IMR-90 (cell line): ENCODE measurements around the gene CCDC88C. TPM values are rescaled to one million over a fixed set of nuclear protein-coding genes. Genes with fewer than 3 reads are reported as not detected.

ENCODE experiments used
- ATAC-seq: fragments of 200-7000 bp; cut with Tn5 transposase; 2 replicates; pipeline ENCODE4 v1.9.1; 2020; ENCODE audit warnings: low read depth, mild to moderate bottlenecking, moderate library complexity
- BruUV-seq: library from RNA; stranded (reverse); fragments of 400-500 nt; replicated peaks from 2 replicates; lab custom pipeline; 2021; lab: Mats Ljungman, UMichigan
- CTCF ChIA-PET: fragments of 300-600 bp; formaldehyde crosslinking; extraction: SDS; loops from one replicate; lab custom pipeline; 2021; ENCODE audit warnings: antibody characterized with exemption; lab: Yijun Ruan, JAX
- POLR2A ChIA-PET: fragments of 300-600 bp; sonication (Branson Sonifier 250); formaldehyde crosslinking; loops from one replicate; lab custom pipeline; 2022; ENCODE audit warnings: antibody characterized with exemption; ENCODE audit not compliant: unreplicated experiment; lab: Charles Lee
- DNase-seq: peaks from one replicate; pipeline ENCODE4 v3.0.0; 2013
- H2AFZ ChIP-seq: replicated peaks from 2 replicates; pipeline ENCODE3; 2013; ENCODE audit warnings: low read length, mild to moderate bottlenecking; ENCODE audit not compliant: poor library complexity
- H2AK5ac ChIP-seq: 2 replicates; pipeline ENCODE4 v1.6.1; 2013; ENCODE audit warnings: low read depth, low read length, inconsistent platforms
- H2AK9ac ChIP-seq: replicated peaks from 2 replicates; pipeline ENCODE3; 2013; ENCODE audit warnings: mild to moderate bottlenecking, low read depth, low read length, moderate library complexity; ENCODE audit not compliant: poor library complexity
- H2BK120ac ChIP-seq: 2 replicates; pipeline ENCODE4 v1.6.1; 2013; ENCODE audit warnings: low read depth, low read length, inconsistent platforms
- H2BK15ac ChIP-seq: 3 replicates; pipeline ENCODE4 v1.6.1; 2013; ENCODE audit warnings: low read depth, low read length, inconsistent platforms
- H2BK20ac ChIP-seq: 2 replicates; pipeline ENCODE4 v1.6.1; 2013; ENCODE audit warnings: low read depth, mild to moderate bottlenecking, inconsistent platforms, low read length, moderate library complexity
- H2BK5ac ChIP-seq: 2 replicates; pipeline ENCODE4 v1.6.1; 2013; ENCODE audit warnings: mild to moderate bottlenecking, low read depth, low read length, inconsistent platforms; ENCODE audit not compliant: poor library complexity, severe bottlenecking
- H3K14ac ChIP-seq: replicated peaks from 2 replicates; pipeline ENCODE4 v1.6.1; 2013; ENCODE audit warnings: low read depth, low read length, inconsistent platforms
- H3K18ac ChIP-seq: 2 replicates; pipeline ENCODE4 v1.6.1; 2013; ENCODE audit warnings: low read depth, low read length, control low read depth
- H3K23ac ChIP-seq: 2 replicates; pipeline ENCODE4 v1.6.1; 2013; ENCODE audit warnings: low read depth, low read length, inconsistent platforms
- H3K27ac ChIP-seq: 2 replicates; pipeline ENCODE4 v1.5.1; 2013; ENCODE audit warnings: mild to moderate bottlenecking, control low read depth, low read length; ENCODE audit not compliant: insufficient read depth
- H3K27me3 ChIP-seq: 2 replicates; pipeline ENCODE4 v1.6.1; 2013; ENCODE audit warnings: low read length; ENCODE audit not compliant: control insufficient read depth, insufficient read depth
- H3K36me3 ChIP-seq: 2 replicates; pipeline ENCODE4 v1.6.1; 2013; ENCODE audit warnings: low read length, mixed read lengths; ENCODE audit not compliant: control insufficient read depth, insufficient read depth
- H3K4ac ChIP-seq: 2 replicates; pipeline ENCODE4 v1.6.1; 2013; ENCODE audit warnings: low read depth, low read length, inconsistent platforms
- H3K4me1 ChIP-seq: 2 replicates; pipeline ENCODE4 v1.6.1; 2013; ENCODE audit warnings: low read length, mixed read lengths; ENCODE audit not compliant: control insufficient read depth, insufficient read depth
- H3K4me2 ChIP-seq: 2 replicates; pipeline ENCODE4 v1.6.1; 2013; ENCODE audit warnings: low read depth, mild to moderate bottlenecking, control low read depth, low read length, moderate library complexity
- H3K4me3 ChIP-seq: 2 replicates; pipeline ENCODE4 v1.5.1; 2013; ENCODE audit warnings: low read depth, mild to moderate bottlenecking, control low read depth, low read length, moderate library complexity; ENCODE audit not compliant: insufficient read depth
- H3K56ac ChIP-seq: 2 replicates; pipeline ENCODE4 v1.6.1; 2013; ENCODE audit warnings: low read length, inconsistent platforms; ENCODE audit not compliant: insufficient read depth; ENCODE audit errors: extremely low read depth
- H3K79me1 ChIP-seq, 2 experiments: 2 replicates each; pipeline ENCODE4 v1.6.1; 2013; ENCODE audit warnings: low read length in 2 of 2, inconsistent platforms in 1 of 2, low read depth in 1 of 2
- H3K9ac ChIP-seq: 2 replicates; pipeline ENCODE4 v1.6.1; 2013; ENCODE audit warnings: low read depth, low read length, control low read depth
- H3K9me1 ChIP-seq: 2 replicates; pipeline ENCODE4 v1.6.1; 2013; ENCODE audit warnings: low read length, inconsistent platforms; ENCODE audit not compliant: insufficient read depth
- H3K9me3 ChIP-seq: 2 replicates; pipeline ENCODE4 v1.6.1; 2013; ENCODE audit warnings: low read length; ENCODE audit not compliant: control insufficient read depth, insufficient read depth
- H4K20me1 ChIP-seq: 2 replicates; pipeline ENCODE4 v1.6.1; 2013; ENCODE audit warnings: low read length, inconsistent platforms; ENCODE audit not compliant: insufficient read depth
- H4K5ac ChIP-seq: 2 replicates; pipeline ENCODE4 v1.6.1; 2013; ENCODE audit warnings: mild to moderate bottlenecking, low read depth, low read length, control low read depth
- H4K8ac ChIP-seq, 2 experiments: 2 replicates each; pipeline ENCODE4 v1.6.1; 2013; ENCODE audit warnings: low read depth in 2 of 2, low read length in 2 of 2, control low read depth in 1 of 2, inconsistent platforms in 1 of 2
- H4K91ac ChIP-seq: 2 replicates; pipeline ENCODE4 v1.6.1; 2013; ENCODE audit warnings: low read depth, low read length, inconsistent platforms; ENCODE audit not compliant: insufficient read depth
- BHLHE40 ChIP-seq: fragments of 150-350 bp; IDR thresholded peaks from 2 replicates; pipeline ENCODE4 v1.6.1; 2016; ENCODE audit warnings: mild to moderate bottlenecking, low read depth, low read length
- CEBPB ChIP-seq: IDR thresholded peaks from 2 replicates; pipeline ENCODE4 v1.6.1; 2012; ENCODE audit warnings: low read depth, low read length, improper control_type of control experiment
- CHD1 ChIP-seq: IDR thresholded peaks from 2 replicates; pipeline ENCODE4 v1.6.1; 2012; ENCODE audit warnings: low read depth, low read length, improper control_type of control experiment
- FOS ChIP-seq: fragments of 150-350 bp; IDR thresholded peaks from 2 replicates; pipeline ENCODE4 v1.6.1; 2016; ENCODE audit warnings: low read depth, low read length
- MAFK ChIP-seq: IDR thresholded peaks from 2 replicates; pipeline ENCODE4 v1.6.1; 2012; ENCODE audit warnings: low read depth, low read length, improper control_type of control experiment
- MAZ ChIP-seq: IDR thresholded peaks from 2 replicates; pipeline ENCODE4 v1.6.1; 2012; ENCODE audit warnings: low read depth, mild to moderate bottlenecking, low read length, improper control_type of control experiment, moderate library complexity, borderline replicate concordance
- MXI1 ChIP-seq: IDR thresholded peaks from 2 replicates; pipeline ENCODE4 v1.6.1; 2012; ENCODE audit warnings: low read depth, mild to moderate bottlenecking, low read length, moderate library complexity, borderline replicate concordance
- NFE2L2 ChIP-seq: fragments of 150-350 bp; IDR thresholded peaks from 2 replicates; pipeline ENCODE4 v1.6.1; 2016; ENCODE audit warnings: low read depth, mild to moderate bottlenecking, low read length
- POLR2A ChIP-seq: IDR thresholded peaks from 2 replicates; pipeline ENCODE4 v1.6.1; 2012; ENCODE audit warnings: mild to moderate bottlenecking, low read depth, low read length
- RAD21 ChIP-seq: IDR thresholded peaks from 2 replicates; pipeline ENCODE4 v1.6.1; 2012; ENCODE audit warnings: low read length, improper control_type of control experiment
- RCOR1 ChIP-seq: IDR thresholded peaks from 2 replicates; pipeline ENCODE4 v1.6.1; 2012; ENCODE audit warnings: mild to moderate bottlenecking, low read length, improper control_type of control experiment; ENCODE audit not compliant: insufficient replicate concordance
- RFX5 ChIP-seq: IDR thresholded peaks from 2 replicates; pipeline ENCODE4 v1.8.0; 2012; ENCODE audit warnings: low read depth, mild to moderate bottlenecking, low read length, moderate library complexity
- SMC3 ChIP-seq: fragments of 150-350 bp; IDR thresholded peaks from 2 replicates; pipeline ENCODE4 v1.6.1; 2016; ENCODE audit warnings: low read depth, mild to moderate bottlenecking, antibody characterized with exemption, low read length, moderate library complexity
- WGBS, 2 experiments: methylation state at CpG; one replicate each; pipeline versions ENCODE4 v1.1.5 to v1.1.7; 2013; ENCODE audit warnings: missing lambda C conversion rate in 2 of 2; ENCODE audit not compliant: insufficient read length in 1 of 2; ENCODE audit errors: extremely low coverage in 2 of 2; 5-methylcytosine and 5-hydroxymethylcytosine counted together
- dilution Hi-C: fragments of 300-500 bp; cut with HindIII; formaldehyde crosslinking; loops from one replicate; pipeline ENCODE4 v1.14.3; 2018; ENCODE audit warnings: low sequenced_read_pairs; ENCODE audit not compliant: unreplicated experiment
- in situ Hi-C: fragments of 300-500 bp; cut with MboI; formaldehyde crosslinking; loops from 3 replicates; pipeline ENCODE4 v1.14.3; 2019; ENCODE audit warnings: low sequenced_read_pairs, inconsistent platforms, mixed read lengths
- intact Hi-C: fragments of 100-400 bp; cut with micrococcal nuclease; formaldehyde crosslinking; loops from 2 replicates; pipeline ENCODE4 v1.10.0; 2022
- polyA plus RNA-seq, 3 experiments: library from polyadenylated mRNA; depleted of rRNA; stranded (reverse); fragments of >200 nt; gene quantifications; 2 replicates each; pipeline ENCODE4 v1.2.3, GENCODE V29; 2012; ENCODE audit warnings: low replicate concordance in 1 of 3
- total RNA-seq: library from RNA; depleted of rRNA; stranded (reverse); fragments of >200 nt; gene quantifications from 2 replicates; pipeline ENCODE4 v1.2.3, GENCODE V29; 2012
- TF ChIP-seq, protein P1 (sequence below): fragments of 150-350 bp; IDR thresholded peaks from 2 replicates; pipeline ENCODE4 v1.6.1; 2016; ENCODE audit warnings: low read depth, mild to moderate bottlenecking, low read length, moderate library complexity, borderline replicate concordance
- TF ChIP-seq, protein P2 (sequence below): conservative IDR thresholded peaks from 2 replicates; pipeline ENCODE4 v1.5.1; 2012; ENCODE audit warnings: mild to moderate bottlenecking, low read depth, low read length, improper control_type of control experiment
- TF ChIP-seq, protein P3 (sequence below): fragments of 150-350 bp; IDR thresholded peaks from 2 replicates; pipeline ENCODE4 v1.6.1; 2017; ENCODE audit warnings: mild to moderate bottlenecking, antibody characterized with exemption, low read length, low read depth

The CCDC88C gene
- total and polyA plus RNA-seq, 2 of the 4 experiments (the other 2 are of a cell fraction): 0.17 to 0.18 TPM

DNA sequence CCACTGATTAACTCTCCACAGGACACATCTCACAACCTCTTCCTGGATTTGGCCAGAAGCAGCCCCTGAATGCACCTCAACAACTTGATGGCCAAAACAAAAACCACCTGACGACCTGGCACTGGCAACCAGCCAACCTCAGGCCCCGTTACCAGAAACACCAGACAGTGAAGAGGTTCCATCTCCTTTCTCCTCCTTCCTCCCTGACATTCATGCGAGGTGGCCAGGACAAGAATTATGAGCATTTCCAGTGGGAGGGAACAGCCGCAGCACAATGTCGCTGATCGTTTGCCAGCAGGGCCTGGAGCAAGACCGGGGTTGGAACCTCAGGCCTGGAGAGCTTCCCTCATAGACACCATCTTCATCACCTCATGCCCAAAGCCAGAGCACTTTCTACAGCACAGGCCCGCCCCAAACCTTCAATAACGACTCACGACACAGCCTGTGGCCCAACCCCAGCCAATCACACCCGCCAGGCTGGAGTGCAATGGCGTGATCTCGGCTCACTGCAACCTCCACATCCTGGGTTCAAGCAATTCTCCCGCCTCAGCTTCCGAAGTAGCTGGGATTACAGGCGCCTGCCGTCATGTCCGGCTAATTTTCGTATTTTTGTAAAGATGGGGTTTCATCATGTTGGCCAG, 48.7 kb downstream of the CCDC88C start:
- no peak overlapping the region for H3K4ac ChIP-seq
- H2AK9ac ChIP-seq: no peak overlapping the region
- DNase-seq (no peak), ATAC-seq (no peak)
- H3K9me1 ChIP-seq: no peaks in the 10 kb centered on the region
- H2AK5ac ChIP-seq: no peak overlapping the region
- H2BK15ac ChIP-seq: no peak overlapping the region
- no peak overlapping the region for H2BK5ac ChIP-seq
- H3K9me3 ChIP-seq: no peaks in the 10 kb centered on the region
- no peak overlapping the region for H3K56ac ChIP-seq
- dilution Hi-C loops: no loop called here
- H3K4me2 ChIP-seq: no peak overlapping the region
- H4K8ac ChIP-seq: no peak overlapping the region
- H4K5ac ChIP-seq: no peak overlapping the region
- 60% methylated on average over 1 of the region's 19 CpGs; no CpG with 5 or more reads in 1 of the 2 experiments for WGBS, 2 experiments
- CTCF ChIA-PET: no interaction called here
- H4K20me1 ChIP-seq: no peaks in the 10 kb centered on the region
- no peak overlapping the region for H2AFZ ChIP-seq
- no peak overlapping the region for H3K18ac ChIP-seq
- no peak overlapping the region for H2BK20ac ChIP-seq
- H3K4me1 ChIP-seq: no peaks in the 10 kb centered on the region
- no peaks in the 10 kb centered on the region for H3K36me3 ChIP-seq
- peaks cover 4% of the 10 kb centered on the region; the same call in 1 of the 2 replicates for H3K27me3 ChIP-seq
- POLR2A ChIA-PET: no interaction called here
- H3K23ac ChIP-seq: no peak overlapping the region
- H4K91ac ChIP-seq: no peak overlapping the region
- H3K4me3 ChIP-seq: no peak overlapping the region
- in situ Hi-C loops: no loop called here
- intact Hi-C loops: no loop called here
- H3K27ac ChIP-seq: no peak overlapping the region
- BruUV-seq: no TSS peak
- no peak overlapping the region for H3K9ac ChIP-seq
- no peak overlapping the region for H3K14ac ChIP-seq
- TF ChIP-seq POLR2A: no peak
- TF ChIP-seq MAZ: no peak
- TF ChIP-seq, protein P1, sequence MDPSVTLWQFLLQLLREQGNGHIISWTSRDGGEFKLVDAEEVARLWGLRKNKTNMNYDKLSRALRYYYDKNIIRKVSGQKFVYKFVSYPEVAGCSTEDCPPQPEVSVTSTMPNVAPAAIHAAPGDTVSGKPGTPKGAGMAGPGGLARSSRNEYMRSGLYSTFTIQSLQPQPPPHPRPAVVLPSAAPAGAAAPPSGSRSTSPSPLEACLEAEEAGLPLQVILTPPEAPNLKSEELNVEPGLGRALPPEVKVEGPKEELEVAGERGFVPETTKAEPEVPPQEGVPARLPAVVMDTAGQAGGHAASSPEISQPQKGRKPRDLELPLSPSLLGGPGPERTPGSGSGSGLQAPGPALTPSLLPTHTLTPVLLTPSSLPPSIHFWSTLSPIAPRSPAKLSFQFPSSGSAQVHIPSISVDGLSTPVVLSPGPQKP: no peak
- no peak for TF ChIP-seq FOS
- no peak for TF ChIP-seq SMC3
- no peak for TF ChIP-seq CHD1
- TF ChIP-seq, protein P2, sequence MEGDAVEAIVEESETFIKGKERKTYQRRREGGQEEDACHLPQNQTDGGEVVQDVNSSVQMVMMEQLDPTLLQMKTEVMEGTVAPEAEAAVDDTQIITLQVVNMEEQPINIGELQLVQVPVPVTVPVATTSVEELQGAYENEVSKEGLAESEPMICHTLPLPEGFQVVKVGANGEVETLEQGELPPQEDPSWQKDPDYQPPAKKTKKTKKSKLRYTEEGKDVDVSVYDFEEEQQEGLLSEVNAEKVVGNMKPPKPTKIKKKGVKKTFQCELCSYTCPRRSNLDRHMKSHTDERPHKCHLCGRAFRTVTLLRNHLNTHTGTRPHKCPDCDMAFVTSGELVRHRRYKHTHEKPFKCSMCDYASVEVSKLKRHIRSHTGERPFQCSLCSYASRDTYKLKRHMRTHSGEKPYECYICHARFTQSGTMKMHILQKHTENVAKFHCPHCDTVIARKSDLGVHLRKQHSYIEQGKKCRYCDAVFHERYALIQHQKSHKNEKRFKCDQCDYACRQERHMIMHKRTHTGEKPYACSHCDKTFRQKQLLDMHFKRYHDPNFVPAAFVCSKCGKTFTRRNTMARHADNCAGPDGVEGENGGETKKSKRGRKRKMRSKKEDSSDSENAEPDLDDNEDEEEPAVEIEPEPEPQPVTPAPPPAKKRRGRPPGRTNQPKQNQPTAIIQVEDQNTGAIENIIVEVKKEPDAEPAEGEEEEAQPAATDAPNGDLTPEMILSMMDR: no peak
- no peak for TF ChIP-seq RCOR1
- no peak for TF ChIP-seq CEBPB
- TF ChIP-seq MAFK: no peak
- TF ChIP-seq RFX5: no peak
- TF ChIP-seq RAD21: no peak
- no peak for TF ChIP-seq MXI1
- TF ChIP-seq NFE2L2: no peak
- no peak for TF ChIP-seq BHLHE40
- TF ChIP-seq, protein P3, sequence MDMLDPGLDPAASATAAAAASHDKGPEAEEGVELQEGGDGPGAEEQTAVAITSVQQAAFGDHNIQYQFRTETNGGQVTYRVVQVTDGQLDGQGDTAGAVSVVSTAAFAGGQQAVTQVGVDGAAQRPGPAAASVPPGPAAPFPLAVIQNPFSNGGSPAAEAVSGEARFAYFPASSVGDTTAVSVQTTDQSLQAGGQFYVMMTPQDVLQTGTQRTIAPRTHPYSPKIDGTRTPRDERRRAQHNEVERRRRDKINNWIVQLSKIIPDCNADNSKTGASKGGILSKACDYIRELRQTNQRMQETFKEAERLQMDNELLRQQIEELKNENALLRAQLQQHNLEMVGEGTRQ: no peak
- no peak overlapping the region for H2BK120ac ChIP-seq
- no peaks in the 10 kb centered on the region for H3K79me1 ChIP-seq
